Right lobe of liver (tissue), 6 donors: ENCODE measurements around the gene LAD1. TPM values are rescaled to one million over a fixed set of nuclear protein-coding genes. Genes with fewer than 3 reads are reported as not detected.

ENCODE experiments used
- ATAC-seq, 4 donors: fragments of 200-7000 bp; cut with Tn5 transposase; one replicate each; pipeline ENCODE4 v1.9.1; 2020; ENCODE audit warnings: mild to moderate bottlenecking in 4 of 4, moderate library complexity in 4 of 4
- DNase-seq, 3 donors: peaks; one replicate each; pipeline ENCODE4 v3.0.0-alpha.2; 2020
- H3K27ac ChIP-seq, 3 donors: fragments of 200-600 bp; one replicate each; pipeline ENCODE4 v1.8.0; 2022
- H3K27me3 ChIP-seq, 2 donors: fragments of 200-600 bp; one replicate each; pipeline ENCODE4 v1.8.0; 2022
- H3K36me3 ChIP-seq, 4 donors: fragments of 200-600 bp; sonication (generic) in 1 of 4; one replicate each; pipeline versions ENCODE4 v1.5.1 to v1.8.0; 2017 to 2022; ENCODE audit warnings: control low read depth in 1 of 4
- H3K4me1 ChIP-seq, 4 donors: fragments of 200-600 bp; sonication (generic) in 1 of 4; one replicate each; pipeline versions ENCODE4 v1.5.1 to v1.8.0; 2017 to 2022; ENCODE audit warnings: control low read depth in 1 of 4
- H3K4me3 ChIP-seq, 3 donors: fragments of 200-600 bp; one replicate each; pipeline ENCODE4 v1.8.0; 2022
- H3K9me3 ChIP-seq, 4 donors: fragments of 200-600 bp; sonication (generic) in 1 of 4; one replicate each; pipeline versions ENCODE4 v1.5.1 to v1.8.0; 2017 to 2022; ENCODE audit warnings: control low read depth in 1 of 4
- POLR2A ChIP-seq: fragments of 450-650 bp; IDR thresholded peaks from one replicate; pipeline ENCODE4 v1.6.1; 2017; ENCODE audit warnings: antibody characterized with exemption, mild to moderate bottlenecking
- WGBS: methylation state at CpG from one replicate; pipeline ENCODE4 v1.1.6; 2018; ENCODE audit warnings: low coverage, low lambda C conversion rate; ENCODE audit not compliant: insufficient coverage; ENCODE audit errors: missing lambda C conversion rate; 5-methylcytosine and 5-hydroxymethylcytosine counted together
- intact Hi-C, 2 donors: fragments of 100-400 bp; cut with DNase I; formaldehyde crosslinking; loops; one replicate each; pipeline versions ENCODE4 v1.11.2 to v1.14.1; 2022
- total RNA-seq, 6 experiments: library from RNA; depleted of rRNA in 2 of 6; stranded (reverse); fragments of >200 nt in 2 of 6; fragmentation: NEBNext Ultra II Directional in 3 of 6; extraction: Animal tissue kit (Norgen Biotek cat#: 25700) in 3 of 6; gene quantifications; one replicate each; pipeline versions ENCODE4 v1.1.0 to v1.2.4, GENCODE V29; 2016 to 2023
- TF ChIP-seq, protein P1 (sequence below), 4 donors: fragments of 200-600 bp in 3 of 4; fragments of 450-650 bp in 1 of 4; IDR thresholded peaks; one replicate each; pipeline versions ENCODE4 v1.5.1 to v1.8.0; 2016 to 2022; ENCODE audit warnings: antibody characterized with exemption in 4 of 4, mild to moderate bottlenecking in 2 of 4
- donor health status: DM: no; HTN: yes; CAD: no.
- donor health status: DM: no; HTN: no; CAD: no.
- donor health status: DM: no; HTN: no; CAD: no.
- donor health status: DM: no; HTN: yes; CAD: no.
- donor health status: DM: no; HTN: yes; CAD: no.

LAD1 gene
- total RNA-seq, 6 experiments from 2014 or later = 12.2 to 26.7 (median 19.4) TPM

DNA sequence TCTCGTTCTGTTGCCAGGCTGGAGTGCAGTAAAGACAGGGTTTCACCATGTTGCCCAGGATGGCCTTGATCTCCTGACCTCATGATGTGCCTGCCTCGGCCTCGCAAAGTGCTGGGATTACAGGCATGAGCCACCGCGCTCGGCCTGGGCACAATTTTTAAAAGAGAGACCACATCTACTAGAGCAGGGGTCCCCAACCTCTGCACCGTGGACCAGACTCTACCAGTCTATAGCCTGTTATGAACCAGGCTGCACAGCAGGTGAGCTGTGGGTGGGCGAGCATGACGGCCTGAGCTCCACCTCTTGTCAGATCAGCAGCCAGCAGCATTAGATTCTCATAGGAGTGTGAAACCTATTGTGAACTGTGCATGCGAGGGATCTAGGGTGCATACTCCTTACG lies 42.4 kb downstream of the LAD1 start:
- WGBS = 92% methylated on average over 6 of the region's 11 CpGs

DNA sequence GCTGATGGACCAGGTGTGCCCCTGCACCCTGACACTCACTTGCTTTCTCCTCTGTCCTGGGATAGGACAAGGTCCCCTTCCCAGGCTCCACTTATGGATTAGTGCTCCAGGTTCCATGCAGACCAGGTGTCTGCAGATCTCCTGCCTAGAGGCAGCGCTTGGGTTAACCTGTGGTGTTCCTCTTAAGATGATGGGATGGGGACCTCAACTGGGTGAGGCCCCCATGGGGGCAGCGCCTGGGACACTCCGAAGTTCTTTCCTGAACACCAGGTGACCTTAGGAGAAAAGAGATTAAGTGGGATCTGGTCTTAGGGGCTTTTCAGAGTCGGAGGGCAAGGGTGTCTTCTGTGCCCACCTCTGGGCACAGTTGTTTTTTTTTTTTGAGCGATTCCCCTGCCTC lies 42.9 kb downstream of the LAD1 start:
- DNase-seq = peak in 2 of 3 donors; percentile 6 to 42
- Histone ChIP-seq H3K4me1 (no peaks in the 10 kb centered on the region), H3K9me3 (no peaks in the 10 kb centered on the region), H3K4me3 (no peak overlapping the region), H3K27ac (no peak overlapping the region), H3K36me3 (no peaks in the 10 kb centered on the region), H3K27me3 (no peaks in the 10 kb centered on the region)
- TF ChIP-seq, protein P1, sequence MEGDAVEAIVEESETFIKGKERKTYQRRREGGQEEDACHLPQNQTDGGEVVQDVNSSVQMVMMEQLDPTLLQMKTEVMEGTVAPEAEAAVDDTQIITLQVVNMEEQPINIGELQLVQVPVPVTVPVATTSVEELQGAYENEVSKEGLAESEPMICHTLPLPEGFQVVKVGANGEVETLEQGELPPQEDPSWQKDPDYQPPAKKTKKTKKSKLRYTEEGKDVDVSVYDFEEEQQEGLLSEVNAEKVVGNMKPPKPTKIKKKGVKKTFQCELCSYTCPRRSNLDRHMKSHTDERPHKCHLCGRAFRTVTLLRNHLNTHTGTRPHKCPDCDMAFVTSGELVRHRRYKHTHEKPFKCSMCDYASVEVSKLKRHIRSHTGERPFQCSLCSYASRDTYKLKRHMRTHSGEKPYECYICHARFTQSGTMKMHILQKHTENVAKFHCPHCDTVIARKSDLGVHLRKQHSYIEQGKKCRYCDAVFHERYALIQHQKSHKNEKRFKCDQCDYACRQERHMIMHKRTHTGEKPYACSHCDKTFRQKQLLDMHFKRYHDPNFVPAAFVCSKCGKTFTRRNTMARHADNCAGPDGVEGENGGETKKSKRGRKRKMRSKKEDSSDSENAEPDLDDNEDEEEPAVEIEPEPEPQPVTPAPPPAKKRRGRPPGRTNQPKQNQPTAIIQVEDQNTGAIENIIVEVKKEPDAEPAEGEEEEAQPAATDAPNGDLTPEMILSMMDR (IDR thresholded peaks at IDR 0.05) = no peak
- TF ChIP-seq POLR2A = no peak
- WGBS = 76% methylated on average over 4 of the region's 5 CpGs
- no peak for ATAC-seq
- intact Hi-C loops = loop anchor here in 1 of 2 donors (5.0 kb wide), 1 partner anchor 104 kb away; no protein-coding TSS in a partner anchor

More for the DNA sequence above, 42.4 kb downstream of the LAD1 start:
- no peak overlapping the region for H3K4me3 ChIP-seq
- DNase-seq (peak in 2 of 3 donors; percentile 6 to 24), ATAC-seq (no peak)
- no peaks in the 10 kb centered on the region for H3K4me1 ChIP-seq
- intact Hi-C loops = loop anchor here in 1 of 2 donors (5.0 kb wide), 1 partner anchor 104 kb away; no protein-coding TSS in a partner anchor
- H3K27ac ChIP-seq = no peak overlapping the region
- H3K36me3 ChIP-seq = no peaks in the 10 kb centered on the region
- H3K27me3 ChIP-seq = no peaks in the 10 kb centered on the region
- H3K9me3 ChIP-seq = no peaks in the 10 kb centered on the region
- no peak for TF ChIP-seq POLR2A
- TF ChIP-seq, protein P1 (IDR thresholded peaks at IDR 0.05) = no peak

DNA sequence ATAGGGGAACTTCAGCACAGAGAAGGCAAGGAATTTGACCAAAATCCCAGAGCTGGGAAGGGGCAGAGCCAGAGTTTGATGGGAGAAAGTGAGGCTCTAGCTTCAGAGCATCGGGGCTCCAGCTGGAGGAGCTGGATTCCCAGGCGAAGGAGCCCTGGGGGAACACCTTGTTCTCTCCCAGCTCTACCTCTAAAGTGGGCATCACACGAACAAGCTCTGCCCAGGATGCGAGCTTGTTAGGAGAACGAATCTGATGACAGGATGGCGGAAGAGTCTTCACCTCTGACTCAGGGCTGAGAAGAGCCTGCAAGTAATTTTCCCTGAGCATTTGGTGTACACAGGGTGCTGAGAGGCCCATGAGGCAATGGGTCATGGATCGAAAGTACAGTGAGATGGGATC lies 43.7 kb downstream of the LAD1 start:
- ATAC-seq (no peak), DNase-seq (peak in 2 of 3 donors; percentile 6 to 8)
- no peak for TF ChIP-seq POLR2A
- TF ChIP-seq, protein P1 (IDR thresholded peaks at IDR 0.05) = no peak
- H3K4me3 ChIP-seq = no peak overlapping the region
- H3K4me1 ChIP-seq = no peaks in the 10 kb centered on the region
- 78% methylated on average over 2 of the region's 7 CpGs for WGBS
- H3K27me3 ChIP-seq = no peaks in the 10 kb centered on the region
- H3K27ac ChIP-seq = no peak overlapping the region
- intact Hi-C loops = loop anchor here in 1 of 2 donors (5.0 kb wide), 1 partner anchor 103 kb away; no protein-coding TSS in a partner anchor
- no peaks in the 10 kb centered on the region for H3K36me3 ChIP-seq
- H3K9me3 ChIP-seq = no peaks in the 10 kb centered on the region

DNA sequence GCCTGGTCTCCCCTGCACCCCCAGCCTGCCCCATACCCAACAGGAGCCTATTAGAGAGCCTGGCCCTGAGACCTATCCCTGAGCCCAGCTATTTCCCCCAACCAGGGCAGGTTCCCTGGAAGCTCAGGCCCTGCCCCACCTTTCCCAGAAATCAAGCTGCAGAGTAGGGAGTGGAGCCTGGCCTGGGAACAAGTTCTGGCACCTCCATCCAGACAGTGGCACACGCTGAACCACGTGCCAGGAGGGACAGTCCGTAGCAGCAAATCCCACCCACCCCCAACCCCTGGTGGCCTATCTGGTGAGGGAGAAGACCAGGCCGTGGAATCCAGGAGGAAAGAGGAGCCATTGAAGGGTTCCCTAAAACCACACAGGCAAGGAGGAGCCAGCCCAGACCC lies 44.2 kb downstream of the LAD1 start:
- intact Hi-C loops = loop anchor here in 1 of 2 donors (5.0 kb wide), 1 partner anchor 103 kb away; no protein-coding TSS in a partner anchor
- peak in 2 of 3 donors; percentile 8 to 29 for DNase-seq

More for the DNA sequence above, 44.2 kb downstream of the LAD1 start:
- no peaks in the 10 kb centered on the region for H3K9me3 ChIP-seq
- no peaks in the 10 kb centered on the region for H3K27me3 ChIP-seq
- no peaks in the 10 kb centered on the region for H3K36me3 ChIP-seq
- no peak overlapping the region for H3K27ac ChIP-seq
- no peak overlapping the region for H3K4me3 ChIP-seq
- H3K4me1 ChIP-seq = no peaks in the 10 kb centered on the region
- TF ChIP-seq, protein P1 (IDR thresholded peaks at IDR 0.05) = no peak
- no peak for TF ChIP-seq POLR2A
- no CpG with 5 or more reads among the region's 4 CpGs for WGBS
- ATAC-seq = no peak
